Measurements from ENCODE around the gene KLK15.

KLK15 gene, protein sequence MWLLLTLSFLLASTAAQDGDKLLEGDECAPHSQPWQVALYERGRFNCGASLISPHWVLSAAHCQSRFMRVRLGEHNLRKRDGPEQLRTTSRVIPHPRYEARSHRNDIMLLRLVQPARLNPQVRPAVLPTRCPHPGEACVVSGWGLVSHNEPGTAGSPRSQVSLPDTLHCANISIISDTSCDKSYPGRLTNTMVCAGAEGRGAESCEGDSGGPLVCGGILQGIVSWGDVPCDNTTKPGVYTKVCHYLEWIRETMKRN

DNA sequence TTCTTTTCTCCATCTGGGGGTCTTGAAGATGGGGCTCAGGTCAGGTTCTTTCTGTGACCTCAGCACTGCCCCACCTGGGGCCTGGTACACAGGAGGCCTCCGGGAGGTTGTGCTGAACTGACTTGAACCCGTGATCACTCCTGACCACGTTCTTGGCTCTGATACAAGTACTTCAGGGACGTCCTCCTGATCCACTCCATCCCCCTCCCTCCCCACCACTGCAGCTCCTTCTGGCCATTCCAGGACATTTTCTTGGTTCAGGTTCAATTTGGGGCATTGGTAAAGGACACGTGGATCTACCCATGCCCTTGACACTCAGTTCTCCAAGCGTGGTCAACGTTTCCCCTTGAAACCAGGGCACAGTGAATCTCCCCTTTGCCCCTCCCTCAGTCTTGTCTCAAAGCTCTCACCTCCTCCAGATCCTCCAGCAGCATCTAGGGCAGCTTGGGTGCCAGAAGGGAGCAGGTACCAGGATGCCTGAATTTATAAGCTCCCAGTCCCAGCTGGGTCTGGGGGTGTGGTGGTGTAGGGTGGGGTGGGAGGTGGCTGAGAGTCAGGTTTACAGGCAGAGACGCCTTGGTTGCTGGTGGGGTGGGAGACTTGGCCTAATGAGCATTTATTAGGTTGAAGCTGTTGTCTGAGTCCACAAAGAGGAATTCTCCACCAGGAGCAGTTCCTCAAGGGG is at the start of gene KLK15:
Gene KLK15 (minus strand): TSS at position 458 of the 685 bp plus-strand sequence. CDS start 2,082 bp downstream, outside the sequence.
- no peak within 1 kb of the TSS for H3K4me3 ChIP-seq (ENCODE audit: low read length)

GRCh38 chr19:50882188-50882587 is 48.8 kb upstream of the KLK15 start:
- no peak overlapping the region for H3K4me3 ChIP-seq (ENCODE audit: low read length)
- TF ChIP-seq, protein P1, sequence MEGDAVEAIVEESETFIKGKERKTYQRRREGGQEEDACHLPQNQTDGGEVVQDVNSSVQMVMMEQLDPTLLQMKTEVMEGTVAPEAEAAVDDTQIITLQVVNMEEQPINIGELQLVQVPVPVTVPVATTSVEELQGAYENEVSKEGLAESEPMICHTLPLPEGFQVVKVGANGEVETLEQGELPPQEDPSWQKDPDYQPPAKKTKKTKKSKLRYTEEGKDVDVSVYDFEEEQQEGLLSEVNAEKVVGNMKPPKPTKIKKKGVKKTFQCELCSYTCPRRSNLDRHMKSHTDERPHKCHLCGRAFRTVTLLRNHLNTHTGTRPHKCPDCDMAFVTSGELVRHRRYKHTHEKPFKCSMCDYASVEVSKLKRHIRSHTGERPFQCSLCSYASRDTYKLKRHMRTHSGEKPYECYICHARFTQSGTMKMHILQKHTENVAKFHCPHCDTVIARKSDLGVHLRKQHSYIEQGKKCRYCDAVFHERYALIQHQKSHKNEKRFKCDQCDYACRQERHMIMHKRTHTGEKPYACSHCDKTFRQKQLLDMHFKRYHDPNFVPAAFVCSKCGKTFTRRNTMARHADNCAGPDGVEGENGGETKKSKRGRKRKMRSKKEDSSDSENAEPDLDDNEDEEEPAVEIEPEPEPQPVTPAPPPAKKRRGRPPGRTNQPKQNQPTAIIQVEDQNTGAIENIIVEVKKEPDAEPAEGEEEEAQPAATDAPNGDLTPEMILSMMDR (IDR thresholded peaks at IDR 0.05; ENCODE audit: insufficient read depth, low read depth, low read length, missing control alignments), result no peak
- no peak for DNase-seq (ENCODE audit: low read depth)

More for the DNA sequence above, at the start of gene KLK15:
- TF ChIP-seq, protein P1 (IDR thresholded peaks at IDR 0.05; ENCODE audit: insufficient read depth, low read depth, low read length, missing control alignments), result no peak
- DNase-seq (ENCODE audit: low read depth), result no peak

DNA sequence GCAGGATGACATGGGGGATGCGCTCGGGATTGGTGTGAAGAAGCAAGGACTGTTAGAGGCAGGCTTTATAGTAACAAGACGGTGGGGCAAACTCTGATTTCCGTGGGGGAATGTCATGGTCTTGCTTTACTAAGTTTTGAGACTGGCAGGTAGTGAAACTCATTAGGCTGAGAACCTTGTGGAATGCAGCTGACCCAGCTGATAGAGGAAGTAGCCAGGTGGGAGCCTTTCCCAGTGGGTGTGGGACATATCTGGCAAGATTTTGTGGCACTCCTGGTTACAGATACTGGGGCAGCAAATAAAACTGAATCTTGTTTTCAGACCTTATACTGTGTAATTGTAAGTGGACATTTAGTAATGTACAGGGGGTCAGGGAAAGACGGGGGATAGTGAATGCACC is 46.9 kb upstream of the KLK15 start:
- no peak for DNase-seq (ENCODE audit: low read depth)
- no peak overlapping the region for H3K4me3 ChIP-seq (ENCODE audit: low read length)
- TF ChIP-seq, protein P1 (IDR thresholded peaks at IDR 0.05; ENCODE audit: insufficient read depth, low read depth, low read length, missing control alignments), result no peak

DNA sequence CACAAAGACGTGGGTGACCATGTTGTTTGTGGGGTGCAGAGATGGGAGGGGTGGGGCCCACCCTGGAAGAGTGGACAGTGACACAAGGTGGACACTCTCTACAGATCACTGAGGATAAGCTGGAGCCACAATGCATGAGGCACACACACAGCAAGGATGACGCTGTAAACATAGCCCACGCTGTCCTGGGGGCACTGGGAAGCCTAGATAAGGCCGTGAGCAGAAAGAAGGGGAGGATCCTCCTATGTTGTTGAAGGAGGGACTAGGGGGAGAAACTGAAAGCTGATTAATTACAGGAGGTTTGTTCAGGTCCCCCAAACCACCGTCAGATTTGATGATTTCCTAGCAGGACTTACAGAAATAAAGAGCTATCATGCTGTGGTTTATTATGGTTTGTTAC is 45.5 kb upstream of the KLK15 start:
- no peak for DNase-seq (ENCODE audit: low read depth)
- H3K4me3 ChIP-seq (ENCODE audit: low read length), result no peak overlapping the region
- TF ChIP-seq, protein P1 (IDR thresholded peaks at IDR 0.05; ENCODE audit: insufficient read depth, low read depth, low read length, missing control alignments), result no peak

GRCh38 chr19:50877338-50877737 is 44.0 kb upstream of the KLK15 start:
- no peak overlapping the region for H3K4me3 ChIP-seq (ENCODE audit: low read length)
- DNase-seq (ENCODE audit: low read depth), result no peak
- TF ChIP-seq, protein P1 (IDR thresholded peaks at IDR 0.05; ENCODE audit: insufficient read depth, low read depth, low read length, missing control alignments), result no peak

DNA sequence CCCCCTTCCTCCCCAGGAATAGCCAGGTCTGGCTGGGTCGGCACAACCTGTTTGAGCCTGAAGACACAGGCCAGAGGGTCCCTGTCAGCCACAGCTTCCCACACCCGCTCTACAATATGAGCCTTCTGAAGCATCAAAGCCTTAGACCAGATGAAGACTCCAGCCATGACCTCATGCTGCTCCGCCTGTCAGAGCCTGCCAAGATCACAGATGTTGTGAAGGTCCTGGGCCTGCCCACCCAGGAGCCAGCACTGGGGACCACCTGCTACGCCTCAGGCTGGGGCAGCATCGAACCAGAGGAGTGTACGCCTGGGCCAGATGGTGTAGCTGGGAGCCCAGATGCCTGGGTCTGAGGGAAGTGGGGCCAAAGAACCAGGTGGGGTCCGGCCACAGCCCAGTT is 43.1 kb upstream of the KLK15 start:
- TF ChIP-seq, protein P1 (IDR thresholded peaks at IDR 0.05; ENCODE audit: insufficient read depth, low read depth, low read length, missing control alignments), result no peak
- no peak for DNase-seq (ENCODE audit: low read depth)
- no peak overlapping the region for H3K4me3 ChIP-seq (ENCODE audit: low read length)
